K562 (cell line): ENCODE measurements around the gene CCDC85C. TPM values are rescaled to one million over a fixed set of nuclear protein-coding genes. Genes with fewer than 3 reads are reported as not detected.

Experiments
- SNRNP70 ChIP-seq: fragments of 200-400 bp; formaldehyde crosslinking; optimal IDR thresholded peaks from 2 replicates; pipeline ENCODE3; 2017; ENCODE audit warnings: low read depth, low read length
- TAF15 ChIP-seq: fragments of 200-400 bp; formaldehyde crosslinking; IDR thresholded peaks from 2 replicates; pipeline ENCODE4 v1.6.1; 2017; ENCODE audit warnings: mild to moderate bottlenecking, low read depth, low read length, moderate library complexity
- TEAD2 ChIP-seq: fragments of 450-650 bp; IDR thresholded peaks from 2 replicates; pipeline ENCODE4 v1.6.1; 2016; ENCODE audit warnings: missing genetic modification characterization, control low read depth, missing compliant biosample characterization
- ZKSCAN1 ChIP-seq: fragments of 150-350 bp; IDR thresholded peaks from 2 replicates; pipeline ENCODE4 v1.6.1; 2016; ENCODE audit warnings: low read depth, low read length
- polyA plus RNA-seq, 8 experiments: library from polyadenylated mRNA; depleted of rRNA in 4 of 8; stranded (reverse) in 5 of 8; unstranded in 3 of 8; fragments of >200 nt; fragmentation: Nextera tagmentation in 2 of 8; fragmentation: Illumina TruSeq in 1 of 8; extraction: Ambion mirVana in 2 of 8; extraction: Trizol in 1 of 8; gene quantifications; 2 replicates each; pipeline versions ENCODE4 v1.2.1 to v1.2.3, GENCODE V29; 2011 to 2014; ENCODE audit warnings: inconsistent platforms in 1 of 8, missing spikeins in 1 of 8
- total RNA-seq, 7 experiments: library from RNA; depleted of rRNA in 6 of 7; stranded (reverse); fragments of >200 nt in 6 of 7; fragmentation: Illumina TruSeq in 2 of 7; extraction: Trizol in 2 of 7; gene quantifications; 2 replicates each; pipeline versions ENCODE4 v1.2.1 to v1.2.3, GENCODE V29; 2011 to 2021; ENCODE audit warnings: low replicate concordance in 1 of 7
- TF ChIP-seq, protein P1 (sequence below): fragments of 250-450 bp; sonication (Bioruptor Pico); IDR thresholded peaks from 2 replicates; pipeline ENCODE4 v1.5.0; 2021
- TF ChIP-seq, protein P2 (sequence below): sonication (generic); formaldehyde crosslinking; IDR thresholded peaks from 2 replicates; pipeline ENCODE4 v1.8.1; 2023; ENCODE audit warnings: mild to moderate bottlenecking, missing genetic modification reagents, moderate library complexity
- TF ChIP-seq, protein P3 (sequence below): sonication (generic); formaldehyde crosslinking; IDR thresholded peaks from 2 replicates; pipeline ENCODE4 v1.8.0; 2022; ENCODE audit warnings: missing genetic modification reagents, mild to moderate bottlenecking, borderline replicate concordance

The CCDC85C gene
- total and polyA plus RNA-seq, 9 of the 15 experiments (the other 6 are each of a cell fraction or from before 2014, with no cell fraction given) = 0.18 to 22.0 (median 6.3) TPM

DNA sequence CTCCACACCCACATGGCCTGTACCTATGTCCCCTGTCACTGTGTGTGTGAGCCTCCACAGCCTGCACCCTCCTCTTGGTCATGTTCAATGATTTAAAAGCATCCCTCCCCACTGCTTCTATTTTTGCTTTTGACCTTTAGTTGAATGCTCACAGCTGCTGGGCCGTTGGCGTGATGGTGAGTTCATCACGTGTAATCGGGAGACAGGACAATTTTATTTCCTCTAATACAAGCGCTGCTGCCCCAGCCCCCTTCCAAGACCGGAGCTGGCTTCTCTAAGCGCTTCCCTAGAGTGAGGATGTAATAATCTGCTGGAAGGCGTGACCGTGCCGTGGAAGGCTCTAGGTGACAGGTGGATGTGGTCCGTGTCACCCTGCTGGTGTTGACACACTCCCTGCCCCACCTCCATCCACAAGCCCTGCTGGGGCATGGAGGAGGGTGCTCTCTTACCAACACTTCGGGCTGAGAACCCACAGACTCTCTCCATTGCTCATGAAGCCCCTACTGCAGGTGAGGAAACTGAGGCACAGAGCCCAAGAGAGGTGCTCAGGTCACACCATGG, 25.4 kb downstream of the CCDC85C start (continued):
- TF ChIP-seq, protein P1, sequence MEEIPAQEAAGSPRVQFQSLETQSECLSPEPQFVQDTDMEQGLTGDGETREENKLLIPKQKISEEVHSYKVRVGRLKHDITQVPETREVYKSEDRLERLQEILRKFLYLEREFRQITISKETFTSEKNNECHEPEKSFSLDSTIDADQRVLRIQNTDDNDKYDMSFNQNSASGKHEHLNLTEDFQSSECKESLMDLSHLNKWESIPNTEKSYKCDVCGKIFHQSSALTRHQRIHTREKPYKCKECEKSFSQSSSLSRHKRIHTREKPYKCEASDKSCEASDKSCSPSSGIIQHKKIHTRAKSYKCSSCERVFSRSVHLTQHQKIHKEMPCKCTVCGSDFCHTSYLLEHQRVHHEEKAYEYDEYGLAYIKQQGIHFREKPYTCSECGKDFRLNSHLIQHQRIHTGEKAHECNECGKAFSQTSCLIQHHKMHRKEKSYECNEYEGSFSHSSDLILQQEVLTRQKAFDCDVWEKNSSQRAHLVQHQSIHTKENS = no peak
- TF ChIP-seq ZKSCAN1 = no peak
- TF ChIP-seq, protein P2, sequence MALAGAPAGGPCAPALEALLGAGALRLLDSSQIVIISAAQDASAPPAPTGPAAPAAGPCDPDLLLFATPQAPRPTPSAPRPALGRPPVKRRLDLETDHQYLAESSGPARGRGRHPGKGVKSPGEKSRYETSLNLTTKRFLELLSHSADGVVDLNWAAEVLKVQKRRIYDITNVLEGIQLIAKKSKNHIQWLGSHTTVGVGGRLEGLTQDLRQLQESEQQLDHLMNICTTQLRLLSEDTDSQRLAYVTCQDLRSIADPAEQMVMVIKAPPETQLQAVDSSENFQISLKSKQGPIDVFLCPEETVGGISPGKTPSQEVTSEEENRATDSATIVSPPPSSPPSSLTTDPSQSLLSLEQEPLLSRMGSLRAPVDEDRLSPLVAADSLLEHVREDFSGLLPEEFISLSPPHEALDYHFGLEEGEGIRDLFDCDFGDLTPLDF (CRISPR knock-in tag) = no peak
- no peak for TF ChIP-seq TEAD2 (tag)
- TF ChIP-seq SNRNP70 = no peak
- TF ChIP-seq, protein P3, sequence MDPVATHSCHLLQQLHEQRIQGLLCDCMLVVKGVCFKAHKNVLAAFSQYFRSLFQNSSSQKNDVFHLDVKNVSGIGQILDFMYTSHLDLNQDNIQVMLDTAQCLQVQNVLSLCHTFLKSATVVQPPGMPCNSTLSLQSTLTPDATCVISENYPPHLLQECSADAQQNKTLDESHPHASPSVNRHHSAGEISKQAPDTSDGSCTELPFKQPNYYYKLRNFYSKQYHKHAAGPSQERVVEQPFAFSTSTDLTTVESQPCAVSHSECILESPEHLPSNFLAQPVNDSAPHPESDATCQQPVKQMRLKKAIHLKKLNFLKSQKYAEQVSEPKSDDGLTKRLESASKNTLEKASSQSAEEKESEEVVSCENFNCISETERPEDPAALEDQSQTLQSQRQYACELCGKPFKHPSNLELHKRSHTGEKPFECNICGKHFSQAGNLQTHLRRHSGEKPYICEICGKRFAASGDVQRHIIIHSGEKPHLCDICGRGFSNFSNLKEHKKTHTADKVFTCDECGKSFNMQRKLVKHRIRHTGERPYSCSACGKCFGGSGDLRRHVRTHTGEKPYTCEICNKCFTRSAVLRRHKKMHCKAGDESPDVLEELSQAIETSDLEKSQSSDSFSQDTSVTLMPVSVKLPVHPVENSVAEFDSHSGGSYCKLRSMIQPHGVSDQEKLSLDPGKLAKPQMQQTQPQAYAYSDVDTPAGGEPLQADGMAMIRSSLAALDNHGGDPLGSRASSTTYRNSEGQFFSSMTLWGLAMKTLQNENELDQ (CRISPR knock-in tag) = no peak
- no peak for TF ChIP-seq TAF15
- TF ChIP-seq, all 486 proteins: peak for 0
